ENCODE results near the gene XPO6.
A peak's percentile ranks its signal among the peaks of the same experiment; 100 is the strongest.

The XPO6 gene

GRCh38 chr16:28210979-28211588 lies 681 bp downstream of the XPO6 start:
- intact Hi-C loops (cut with DNase I): no loop called here
- DNase-seq: peak; percentile 7 to 84 (median 62)

- intact Hi-C loops (cut with DNase I): no loop called here
- DNase-seq: no peak
Measured at GRCh38 chr16:28210264-28210663, 1.5 kb downstream of the XPO6 start.

GRCh38 chr16:28208824-28209223 lies 2.9 kb downstream of the XPO6 start:
- intact Hi-C loops (cut with DNase I): no loop called here
- DNase-seq: no peak

GRCh38 chr16:28208131-28208530 lies 3.6 kb downstream of the XPO6 start:
- no peak for DNase-seq
- intact Hi-C loops (cut with DNase I): no loop called here

GRCh38 chr16:28207399-28207798 lies 4.4 kb downstream of the XPO6 start:
- intact Hi-C loops (cut with DNase I): no loop called here
- no peak for DNase-seq

GRCh38 chr16:28205974-28206373 lies 5.8 kb downstream of the XPO6 start:
- no peak for DNase-seq
- intact Hi-C loops (cut with DNase I): no loop called here

GRCh38 chr16:28205117-28205899 lies 6.5 kb downstream of the XPO6 start:
- intact Hi-C loops (cut with DNase I): no loop called here
- DNase-seq: no peak

GRCh38 chr16:28204622-28205021 lies 7.1 kb downstream of the XPO6 start:
- intact Hi-C loops (cut with DNase I): no loop called here
- DNase-seq: no peak

- no peak for DNase-seq
- intact Hi-C loops (cut with DNase I): no loop called here
Measured at GRCh38 chr16:28204204-28204603, 7.6 kb downstream of the XPO6 start.

- DNase-seq: no peak
Measured at GRCh38 chr16:28202147-28202746, 9.5 kb downstream of the XPO6 start.

GRCh38 chr16:28200661-28201060 lies 11.1 kb downstream of the XPO6 start:
- no peak for DNase-seq
- intact Hi-C loops (cut with DNase I): no loop called here

More at GRCh38 chr16:28202147-28202746, 9.5 kb downstream of the XPO6 start:
- intact Hi-C loops (cut with DNase I): no loop called here

- no peak for DNase-seq
- intact Hi-C loops (cut with DNase I): no loop called here
Measured at GRCh38 chr16:28196387-28196987, 15.3 kb downstream of the XPO6 start.

GRCh38 chr16:28195859-28196258 lies 15.9 kb downstream of the XPO6 start:
- DNase-seq: no peak
- intact Hi-C loops (cut with DNase I): no loop called here

GRCh38 chr16:28193530-28194423 lies 18.0 kb downstream of the XPO6 start:
- intact Hi-C loops (cut with DNase I): no loop called here
- DNase-seq: no peak

GRCh38 chr16:28192806-28193529 lies 18.8 kb downstream of the XPO6 start:
- intact Hi-C loops (cut with DNase I): no loop called here
- no peak for DNase-seq

- intact Hi-C loops (cut with DNase I): no loop called here
- no peak for DNase-seq
Measured at GRCh38 chr16:28191364-28191960, 20.3 kb downstream of the XPO6 start.

- intact Hi-C loops (cut with DNase I): no loop called here
- no peak for DNase-seq
Measured at GRCh38 chr16:28189245-28189644, 22.5 kb downstream of the XPO6 start.
